HG03442 (cell line): ENCODE results near the gene LGALS3BP.

Experiments used
- ATAC-seq: cut with Tn5 transposase; IDR thresholded peaks from one replicate; pipeline ENCODE4 v1.9.1; 2021; ENCODE audit warnings: mild to moderate bottlenecking, moderate library complexity; ENCODE audit not compliant: unreplicated experiment

LGALS3BP gene

DNA sequence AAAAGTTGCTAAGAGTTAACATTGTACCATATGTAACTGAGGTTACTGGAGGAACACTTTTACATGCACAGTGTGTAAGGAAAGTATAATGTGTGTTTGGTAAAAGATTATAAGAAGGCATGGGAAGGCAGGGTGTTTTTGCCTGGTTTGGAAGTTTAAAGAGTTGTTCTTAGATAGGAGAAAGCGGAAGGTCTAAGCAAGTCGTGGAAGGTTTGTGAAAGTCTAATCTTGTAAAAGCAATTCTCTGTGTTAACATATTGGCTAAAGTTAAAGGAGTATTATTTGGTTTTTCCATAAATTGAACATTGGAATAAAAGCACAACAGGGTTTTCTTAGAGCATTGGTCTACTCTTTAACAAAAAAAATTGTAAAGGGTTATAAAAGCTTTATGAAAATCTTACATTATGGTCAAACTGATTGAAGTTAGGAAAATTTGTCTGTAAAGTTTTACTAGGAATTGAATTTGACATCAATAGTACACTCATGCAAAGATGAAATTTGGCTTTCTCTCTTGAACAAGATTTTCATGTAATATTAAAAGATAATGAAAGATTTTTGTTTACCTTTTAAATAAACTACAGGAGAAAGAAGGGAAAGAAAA lies 34.5 kb upstream of the LGALS3BP start:
- ATAC-seq, result no peak

DNA sequence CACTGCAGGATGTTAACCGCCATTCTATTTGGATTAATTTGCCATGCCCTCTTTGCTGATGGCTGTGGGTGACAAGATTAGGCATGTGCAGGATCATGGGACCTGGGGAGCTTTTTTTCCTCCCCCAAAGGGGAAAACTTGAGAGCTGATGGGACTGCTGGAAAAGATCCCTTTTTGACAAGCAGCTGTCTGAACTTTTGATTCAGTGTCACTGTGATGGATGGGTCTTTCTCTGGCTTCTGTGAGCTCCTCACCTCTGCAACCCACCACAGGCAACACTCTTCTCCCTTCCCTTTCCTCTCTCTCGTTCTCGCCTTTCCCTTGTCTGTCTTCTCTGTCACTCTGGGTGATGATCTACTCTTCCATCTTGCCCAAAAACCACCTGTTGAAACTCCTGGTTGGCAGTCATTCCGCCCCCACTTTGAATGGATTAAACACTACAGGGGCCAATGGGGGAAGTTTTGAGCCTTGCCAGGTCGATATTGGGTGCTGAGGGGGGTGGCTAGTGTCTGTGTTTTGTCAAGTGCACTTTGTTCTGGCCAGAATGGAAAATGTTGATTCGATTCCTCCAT lies 32.9 kb upstream of the LGALS3BP start:
- ATAC-seq, result no peak

- ATAC-seq, result no peak
Observed at GRCh38 chr17:79011451-79012147, 31.9 kb upstream of the LGALS3BP start.

DNA sequence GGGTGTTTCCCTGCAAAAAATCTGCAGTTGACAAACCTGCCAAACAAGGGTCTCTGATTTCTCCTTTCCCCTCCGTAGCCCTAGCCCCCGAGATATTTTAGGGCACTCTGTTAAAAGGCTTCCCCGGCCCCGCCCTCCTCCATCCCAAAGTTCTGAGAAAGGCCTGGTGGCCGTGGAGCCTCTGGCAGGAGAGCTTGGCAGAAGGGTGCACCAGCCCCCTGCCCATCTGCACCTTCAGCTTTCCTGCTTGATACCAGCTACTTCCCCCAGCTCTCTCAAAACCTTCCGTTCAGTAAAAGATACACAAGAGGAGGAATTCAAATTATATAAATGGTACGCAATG lies 30.6 kb upstream of the LGALS3BP start:
- ATAC-seq, result no peak

- ATAC-seq, result peak; percentile 90
Observed at GRCh38 chr17:79009397-79010303, 29.9 kb upstream of the LGALS3BP start, which contains the start of gene CANT1. Gene CANT1 (minus strand): TSS chr17:79009764. CDS start chr17:78997622, 12,142 bp downstream.

GRCh38 chr17:79008666-79009387 lies 29.1 kb upstream of the LGALS3BP start:
- no peak for ATAC-seq

- ATAC-seq, result no peak
Observed at GRCh38 chr17:79007504-79008381, 28.0 kb upstream of the LGALS3BP start.

DNA sequence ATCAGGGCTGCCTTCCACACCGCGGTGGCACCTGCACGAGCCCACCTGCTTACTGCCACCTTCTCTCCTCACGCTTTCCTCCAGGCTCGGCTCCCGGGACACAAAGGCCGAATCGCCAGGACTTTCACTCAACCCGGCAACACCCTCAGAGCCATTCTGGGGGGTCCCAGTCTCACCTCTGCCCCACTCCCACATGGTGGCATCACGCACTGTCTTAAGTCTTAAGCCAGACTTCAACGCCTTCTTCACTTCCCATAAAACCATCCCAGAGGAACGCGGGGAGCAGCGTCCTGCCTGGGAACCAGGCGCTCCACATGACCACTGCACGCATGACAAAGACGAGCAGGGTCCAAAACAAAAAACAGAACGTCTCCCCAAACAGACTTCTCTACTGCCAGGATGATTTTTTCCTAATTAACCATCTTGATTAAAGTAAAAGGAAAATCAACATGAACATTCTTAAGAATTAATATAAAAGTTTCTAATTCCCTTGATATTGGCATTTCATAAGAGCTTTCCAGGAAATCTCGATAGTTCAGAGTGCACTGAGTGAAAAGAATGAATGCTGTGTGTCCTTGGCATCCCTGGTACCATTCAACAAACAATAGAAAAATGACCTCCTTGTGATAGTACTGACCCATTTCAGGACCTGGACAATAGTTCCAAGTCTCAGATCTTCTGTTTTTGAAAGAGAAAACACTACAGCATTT lies 27.2 kb upstream of the LGALS3BP start:
- no peak for ATAC-seq

DNA sequence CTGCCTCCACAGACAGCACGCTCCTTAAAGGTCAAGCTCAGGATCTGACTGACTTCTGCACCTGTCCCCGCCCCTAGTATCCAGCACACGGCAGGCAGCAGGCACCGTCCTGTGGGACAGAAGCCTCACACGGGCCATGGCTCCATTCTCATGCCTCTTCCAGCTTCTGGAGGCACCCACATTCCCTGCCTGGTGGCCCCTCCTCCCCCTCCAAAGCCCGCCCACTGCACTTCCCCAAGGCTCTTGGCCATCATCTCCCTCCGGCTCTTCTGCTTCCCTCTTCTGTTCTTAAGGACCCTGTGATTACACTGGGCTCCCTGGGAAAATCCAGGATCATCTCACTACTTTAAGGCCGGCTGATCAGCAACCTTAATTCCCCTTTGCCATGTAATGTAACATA lies 26.3 kb upstream of the LGALS3BP start:
- no peak for ATAC-seq

DNA sequence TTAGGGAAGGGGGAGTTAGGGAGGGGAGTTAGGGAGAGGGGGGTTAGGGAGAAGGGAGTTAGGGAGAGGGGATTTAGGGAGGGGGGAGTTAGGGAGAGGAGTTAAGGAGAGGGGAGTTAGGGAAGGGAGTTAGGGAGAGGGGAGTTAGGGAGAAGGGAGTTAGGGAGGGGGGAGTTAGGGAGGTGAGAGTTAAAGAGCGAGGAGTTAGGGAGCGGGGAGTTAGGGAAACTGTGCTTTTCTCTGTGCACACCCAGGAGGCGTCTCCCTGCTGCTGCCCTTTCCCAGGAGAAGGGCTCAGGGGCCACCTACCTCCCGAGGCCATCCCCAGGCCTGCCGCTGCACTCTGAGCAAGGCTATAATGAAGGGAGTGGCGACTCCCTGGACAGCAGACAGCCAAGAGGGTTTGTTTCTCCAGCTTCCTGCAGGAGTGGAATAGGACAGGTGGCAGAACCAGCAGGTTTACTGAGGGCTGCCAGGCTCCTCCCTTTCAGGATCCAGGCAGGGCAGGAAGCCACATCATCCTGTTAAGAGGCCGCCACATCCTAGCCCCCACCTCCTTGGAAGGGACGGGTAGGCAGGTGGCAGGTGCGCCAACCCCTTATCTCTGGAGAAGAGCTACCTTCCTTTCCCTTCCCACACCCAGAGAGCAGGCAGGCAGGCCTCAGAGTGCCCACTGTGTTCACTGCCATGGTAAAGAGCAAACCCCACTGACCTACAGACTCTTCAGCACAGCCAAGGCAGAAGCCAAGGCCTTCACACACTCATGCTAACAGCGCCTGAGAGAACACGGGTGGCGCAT lies 25.5 kb upstream of the LGALS3BP start:
- ATAC-seq, result no peak

DNA sequence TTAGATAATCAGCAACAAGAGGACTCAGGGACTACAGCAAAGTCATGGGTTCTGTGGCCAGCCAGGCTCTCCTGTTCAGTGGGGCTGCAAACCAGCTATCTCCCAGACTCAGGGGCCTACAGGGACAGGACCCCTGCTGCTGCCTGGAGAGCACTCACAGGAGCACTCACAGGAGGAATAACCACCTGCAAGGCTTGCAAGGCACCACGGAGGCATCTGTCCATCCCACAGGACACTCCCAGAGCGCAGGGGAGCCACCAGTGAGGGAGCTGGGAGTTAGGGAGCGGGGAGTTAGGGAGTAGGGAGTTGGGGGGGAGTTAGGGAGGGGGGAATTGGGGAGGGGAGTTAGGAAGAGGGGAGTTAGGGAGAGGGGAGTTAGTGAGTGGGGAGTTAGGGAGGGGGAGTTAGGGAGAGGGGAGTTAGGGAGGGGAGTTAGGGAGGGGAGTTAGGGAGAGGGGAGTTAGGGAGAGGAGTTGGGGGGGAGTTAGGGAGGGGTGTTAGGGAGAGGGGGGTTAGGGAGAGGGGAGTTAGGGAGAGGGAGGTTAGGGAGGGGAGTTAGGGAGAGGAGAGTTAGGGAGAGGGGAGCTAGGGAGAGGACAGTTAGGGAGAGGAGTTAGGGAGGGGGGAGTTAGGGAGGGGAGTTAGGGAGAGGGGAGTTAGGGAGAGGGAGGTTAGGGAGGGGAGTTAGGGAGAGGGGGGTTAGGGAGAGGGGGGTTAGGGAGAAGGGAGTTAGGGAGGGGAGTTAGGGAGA lies 24.1 kb upstream of the LGALS3BP start:
- ATAC-seq, result no peak

- ATAC-seq, result no peak
Observed at GRCh38 chr17:79002796-79003593, 23.3 kb upstream of the LGALS3BP start.

GRCh38 chr17:79002291-79002690 lies 22.6 kb upstream of the LGALS3BP start:
- ATAC-seq, result no peak

DNA sequence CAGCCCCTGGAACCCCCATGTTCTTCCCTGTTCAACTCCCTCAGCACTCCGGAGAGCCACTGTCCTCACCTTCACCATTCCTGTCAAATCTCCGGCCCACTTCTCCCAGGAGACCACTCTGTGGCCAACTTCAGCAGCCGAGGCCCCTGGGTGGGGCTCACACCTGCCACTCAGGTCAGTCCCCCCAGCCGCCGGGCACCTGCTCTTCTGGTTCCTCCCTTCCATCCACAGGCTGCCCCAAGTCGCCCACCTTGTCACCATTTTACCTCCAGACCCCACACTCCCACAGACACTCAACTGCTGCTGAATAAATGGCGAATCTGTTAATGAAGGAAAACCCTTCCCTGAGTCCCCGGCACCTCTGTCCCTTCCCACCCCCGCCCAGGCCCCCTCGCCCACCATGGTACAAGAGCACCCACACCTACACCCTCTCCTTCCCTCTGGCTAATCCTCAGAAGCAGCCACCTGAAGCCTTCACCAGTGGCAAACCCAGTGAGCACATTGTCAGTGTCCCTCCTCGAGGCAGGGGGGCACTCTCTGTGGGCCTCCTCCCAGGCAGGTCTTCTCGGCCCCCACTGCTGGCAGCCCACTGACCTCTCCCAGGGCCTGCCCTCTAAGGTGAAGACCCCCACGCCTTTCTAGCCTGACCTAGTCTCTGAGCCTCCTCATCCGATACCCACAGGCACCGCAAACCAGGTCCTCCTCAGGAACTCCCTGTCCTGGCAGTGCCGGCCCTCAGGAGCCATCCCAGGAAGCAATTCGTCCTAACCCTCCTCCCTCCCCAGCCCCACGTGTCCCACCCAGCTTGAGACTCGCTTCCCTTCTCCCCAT lies 21.7 kb upstream of the LGALS3BP start:
- no peak for ATAC-seq

- no peak for ATAC-seq
Observed at GRCh38 chr17:79000396-79001189, 20.9 kb upstream of the LGALS3BP start.
